Effector memory CD4-positive, alpha-beta T cell (primary cell): Measurements from ENCODE around the gene PRRG1.
"Not testable (repeated sequence)": the region's sequence is repeated elsewhere in the genome, so short reads cannot be mapped to it uniquely, and the experiment has no call there.

ENCODE experiments used
- DNase-seq, 3 donors: peaks; one replicate each; pipeline ENCODE4 v3.0.0-alpha.2; 2020
- H3K27ac ChIP-seq: 2 replicates; pipeline ENCODE4 v1.7.0; 2013; ENCODE audit warnings: mild to moderate bottlenecking, low read length, moderate library complexity; ENCODE audit not compliant: insufficient read depth, poor library complexity, severe bottlenecking
- H3K27me3 ChIP-seq: replicated peaks from 2 replicates; pipeline ENCODE4 v1.7.0; 2013; ENCODE audit warnings: mild to moderate bottlenecking, low read length; ENCODE audit not compliant: insufficient read depth, control insufficient read depth, poor library complexity, severe bottlenecking
- H3K36me3 ChIP-seq: 2 replicates; pipeline ENCODE4 v1.7.0; 2013; ENCODE audit warnings: mild to moderate bottlenecking, low read length, moderate library complexity; ENCODE audit not compliant: control insufficient read depth, insufficient read depth
- H3K4me1 ChIP-seq: 2 replicates; pipeline ENCODE4 v1.7.0; 2013; ENCODE audit warnings: low read length, mild to moderate bottlenecking; ENCODE audit not compliant: control insufficient read depth, insufficient read depth, poor library complexity, severe bottlenecking
- H3K4me3 ChIP-seq: 2 replicates; pipeline ENCODE4 v1.7.0; 2013; ENCODE audit warnings: low read length, low read depth, mild to moderate bottlenecking; ENCODE audit not compliant: insufficient read depth, poor library complexity, severe bottlenecking
- H3K9me3 ChIP-seq: 2 replicates; pipeline ENCODE4 v1.7.0; 2013; ENCODE audit warnings: mild to moderate bottlenecking, low read length, moderate library complexity; ENCODE audit not compliant: control insufficient read depth

The PRRG1 gene

GRCh38 chrX:37454537-37455285 lies 105.5 kb downstream of the PRRG1 start:
- Histone ChIP-seq H3K4me3 (no peak overlapping the region), H3K36me3 (no peaks in the 10 kb centered on the region), H3K27ac (no peak overlapping the region), H3K9me3 (no peaks in the 10 kb centered on the region), H3K4me1 (no peaks in the 10 kb centered on the region), H3K27me3 (no peaks in the 10 kb centered on the region)
- no peak for DNase-seq

GRCh38 chrX:37455381-37455780 lies 106.2 kb downstream of the PRRG1 start:
- Histone ChIP-seq H3K27ac (no peak overlapping the region), H3K4me1 (no peaks in the 10 kb centered on the region), H3K27me3 (no peaks in the 10 kb centered on the region), H3K9me3 (no peaks in the 10 kb centered on the region), H3K36me3 (no peaks in the 10 kb centered on the region), H3K4me3 (no peak overlapping the region)
- DNase-seq, result no peak

GRCh38 chrX:37460285-37460684 lies 111.1 kb downstream of the PRRG1 start:
- H3K4me1 ChIP-seq, H3K27ac ChIP-seq, DNase-seq, H3K27me3 ChIP-seq, H3K36me3 ChIP-seq, H3K4me3 ChIP-seq, H3K9me3 ChIP-seq: not testable (repeated sequence)

- H3K9me3 ChIP-seq, result no peaks in the 10 kb centered on the region
- H3K27me3 ChIP-seq, result no peaks in the 10 kb centered on the region
- DNase-seq, result no peak
- no peaks in the 10 kb centered on the region for H3K36me3 ChIP-seq
- no peak overlapping the region for H3K4me3 ChIP-seq
- H3K27ac ChIP-seq, result no peak overlapping the region
- no peaks in the 10 kb centered on the region for H3K4me1 ChIP-seq
These were observed 113.2 kb downstream of the PRRG1 start for GRCh38 chrX:37462346-37462745.

- no peaks in the 10 kb centered on the region for H3K9me3 ChIP-seq
- H3K27ac ChIP-seq, result no peak overlapping the region
- DNase-seq, result no peak
- H3K27me3 ChIP-seq, result no peaks in the 10 kb centered on the region
- H3K36me3 ChIP-seq, result no peaks in the 10 kb centered on the region
- no peaks in the 10 kb centered on the region for H3K4me1 ChIP-seq
- H3K4me3 ChIP-seq, result no peak overlapping the region
These were observed 119.1 kb downstream of the PRRG1 start for GRCh38 chrX:37468124-37468739.

GRCh38 chrX:37470711-37471110 lies 121.5 kb downstream of the PRRG1 start:
- Histone ChIP-seq H3K27ac (no peak overlapping the region), H3K27me3 (no peaks in the 10 kb centered on the region), H3K36me3 (no peaks in the 10 kb centered on the region), H3K4me1 (no peaks in the 10 kb centered on the region), H3K9me3 (no peaks in the 10 kb centered on the region), H3K4me3 (no peak overlapping the region)
- DNase-seq, result no peak

- Histone ChIP-seq H3K36me3 (no peaks in the 10 kb centered on the region), H3K4me3 (no peak overlapping the region), H3K27ac (no peak overlapping the region), H3K27me3 (no peaks in the 10 kb centered on the region), H3K4me1 (no peaks in the 10 kb centered on the region), H3K9me3 (no peaks in the 10 kb centered on the region)
- DNase-seq, result no peak
These were observed 123.7 kb downstream of the PRRG1 start for GRCh38 chrX:37472836-37473235.

- Histone ChIP-seq H3K27ac (no peak overlapping the region), H3K9me3 (no peaks in the 10 kb centered on the region), H3K4me3 (no peak overlapping the region), H3K4me1 (no peaks in the 10 kb centered on the region), H3K36me3 (no peaks in the 10 kb centered on the region), H3K27me3 (no peaks in the 10 kb centered on the region)
- DNase-seq, result no peak
These were observed 125.3 kb downstream of the PRRG1 start for GRCh38 chrX:37474478-37474877.

- H3K27me3 ChIP-seq, result no peaks in the 10 kb centered on the region
- H3K4me1 ChIP-seq, result no peaks in the 10 kb centered on the region
- no peak for DNase-seq
- no peak overlapping the region for H3K27ac ChIP-seq
- no peaks in the 10 kb centered on the region for H3K36me3 ChIP-seq
- H3K4me3 ChIP-seq, result no peak overlapping the region
- H3K9me3 ChIP-seq, result no peaks in the 10 kb centered on the region
These were observed 127.5 kb downstream of the PRRG1 start for GRCh38 chrX:37476571-37477170.

- H3K4me3 ChIP-seq, H3K36me3 ChIP-seq, H3K4me1 ChIP-seq, H3K27me3 ChIP-seq, H3K27ac ChIP-seq, H3K9me3 ChIP-seq, DNase-seq: not testable (repeated sequence)
These were observed 135.2 kb downstream of the PRRG1 start for GRCh38 chrX:37484335-37484734.
